Spleen (tissue), 7 donors: ENCODE measurements around the gene MACROD2.

Source experiments
- CTCF ChIP-seq, 11 experiments: fragments of 200-600 bp in 7 of 11; fragments of 450-650 bp in 4 of 11; sonication (generic) in 4 of 11; IDR thresholded peaks in 8 of 11; conservative IDR thresholded peaks in 3 of 11; 1 replicate in 7 of 11; 2 replicates in 4 of 11; pipeline versions ENCODE4 v1.4.0 to v1.8.0; 2016 to 2021; ENCODE audit warnings: antibody characterized with exemption in 11 of 11, inconsistent platforms in 4 of 11, mild to moderate bottlenecking in 1 of 11
- POLR2A ChIP-seq, 3 donors: fragments of 450-650 bp; IDR thresholded peaks; one replicate each; pipeline ENCODE4 v1.5.1; 2017; ENCODE audit warnings: antibody characterized with exemption in 3 of 3, mild to moderate bottlenecking in 1 of 3
- POLR2AphosphoS5 ChIP-seq, 3 donors: sonication (generic); formaldehyde crosslinking; IDR thresholded peaks; one replicate each; pipeline ENCODE4 v1.5.1; 2017; ENCODE audit warnings: antibody characterized with exemption in 3 of 3
- donor health status: DM: no; HTN: no; CAD: no; lungs with moderate emphysema.
- donor health status: DM: no; HTN: no; CAD: no.
- donor health status: DM: no; HTN: no; CAD: no.

- TF ChIP-seq CTCF (IDR thresholded peaks at IDR 0.05 in 8 of 11, conservative IDR thresholded peaks at IDR 0.05 in 3 of 11) (no peak), POLR2A (IDR thresholded peaks at IDR 0.05) (no peak), POLR2AphosphoS5 (IDR thresholded peaks at IDR 0.05) (no peak)
These were observed 138.7 kb downstream of the MACROD2 start for GRCh38 chr20:14134004-14134403.
